Measurements from ENCODE around the gene DNAJC10. TPM values are rescaled to one million over a fixed set of nuclear protein-coding genes. Genes with fewer than 3 reads are reported as not detected.

DNAJC10 gene
- total RNA-seq, 1 donor from 2014 or later: 174 TPM

GRCh38 chr2:182818925-182819324 is 102.9 kb downstream of the DNAJC10 start:
- no peak overlapping the region for H3K9ac ChIP-seq
- no peak overlapping the region for H3K4me3 Mint-ChIP-seq
- peak overlapping the region; percentile 62 for H3K27ac Mint-ChIP-seq
- no peaks in the 10 kb centered on the region for H3K27me3 ChIP-seq
- H3K27ac ChIP-seq: peak overlapping the region; percentile 96
- no peaks in the 10 kb centered on the region for H3K9me3 Mint-ChIP-seq
- DNase-seq (ENCODE audit: low spot score): peak; percentile 89
- H3K4me3 ChIP-seq: peak overlapping the region; percentile 33
- no peaks in the 10 kb centered on the region for H3K36me3 ChIP-seq
- peaks cover 8% of the 10 kb centered on the region for H3K27me3 Mint-ChIP-seq (ENCODE audit: insufficient read depth, low read depth)
- no peaks in the 10 kb centered on the region for H3K9me3 ChIP-seq (ENCODE audit: low read depth)
- peaks cover 30% of the 10 kb centered on the region for H3K4me1 Mint-ChIP-seq
- TF ChIP-seq EZH2phosphoT487 (IDR thresholded peaks at IDR 0.05): peak; percentile 59
- TF ChIP-seq, protein P1, sequence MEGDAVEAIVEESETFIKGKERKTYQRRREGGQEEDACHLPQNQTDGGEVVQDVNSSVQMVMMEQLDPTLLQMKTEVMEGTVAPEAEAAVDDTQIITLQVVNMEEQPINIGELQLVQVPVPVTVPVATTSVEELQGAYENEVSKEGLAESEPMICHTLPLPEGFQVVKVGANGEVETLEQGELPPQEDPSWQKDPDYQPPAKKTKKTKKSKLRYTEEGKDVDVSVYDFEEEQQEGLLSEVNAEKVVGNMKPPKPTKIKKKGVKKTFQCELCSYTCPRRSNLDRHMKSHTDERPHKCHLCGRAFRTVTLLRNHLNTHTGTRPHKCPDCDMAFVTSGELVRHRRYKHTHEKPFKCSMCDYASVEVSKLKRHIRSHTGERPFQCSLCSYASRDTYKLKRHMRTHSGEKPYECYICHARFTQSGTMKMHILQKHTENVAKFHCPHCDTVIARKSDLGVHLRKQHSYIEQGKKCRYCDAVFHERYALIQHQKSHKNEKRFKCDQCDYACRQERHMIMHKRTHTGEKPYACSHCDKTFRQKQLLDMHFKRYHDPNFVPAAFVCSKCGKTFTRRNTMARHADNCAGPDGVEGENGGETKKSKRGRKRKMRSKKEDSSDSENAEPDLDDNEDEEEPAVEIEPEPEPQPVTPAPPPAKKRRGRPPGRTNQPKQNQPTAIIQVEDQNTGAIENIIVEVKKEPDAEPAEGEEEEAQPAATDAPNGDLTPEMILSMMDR (IDR thresholded peaks at IDR 0.05): no peak
- H3K4me1 ChIP-seq: peaks cover 39% of the 10 kb centered on the region
- H4K20me1 ChIP-seq (ENCODE audit: low read depth): no peaks in the 10 kb centered on the region
- no peak overlapping the region for H2AFZ ChIP-seq (replicated peaks)
- H3F3A ChIP-seq (ENCODE audit: low read depth): peaks cover 34% of the 10 kb centered on the region
- peak overlapping the region; percentile 75 for H3K4me2 ChIP-seq
- no peaks in the 10 kb centered on the region for H3K79me2 ChIP-seq (ENCODE audit: low read depth)
- no peaks in the 10 kb centered on the region for H3K36me3 Mint-ChIP-seq

DNA sequence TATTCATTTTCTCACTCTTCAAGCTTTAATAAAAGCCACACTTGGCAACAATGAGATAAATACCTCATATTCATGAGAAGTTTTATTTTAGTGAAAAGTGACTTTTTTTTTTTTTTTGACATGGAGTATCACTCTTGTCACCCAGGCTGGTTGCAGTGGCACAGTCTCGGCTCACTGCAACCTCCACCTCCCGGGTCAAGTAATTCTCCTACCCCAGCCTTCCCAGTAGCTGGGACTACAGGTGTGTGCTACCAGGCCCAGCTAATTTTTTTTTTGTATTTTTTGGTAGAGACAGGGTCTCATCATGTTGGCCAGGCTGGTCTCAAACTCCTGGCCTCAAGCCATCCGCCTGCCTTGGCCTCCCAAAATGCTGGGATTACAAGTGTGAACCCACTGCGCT is 103.4 kb downstream of the DNAJC10 start:
- TF ChIP-seq, protein P1 (IDR thresholded peaks at IDR 0.05): no peak
- TF ChIP-seq EZH2phosphoT487 (IDR thresholded peaks at IDR 0.05) (no peak), EZH2 (IDR thresholded peaks at IDR 0.05) (no peak)
- peaks cover 34% of the 10 kb centered on the region for H3F3A ChIP-seq (ENCODE audit: low read depth)
- no peaks in the 10 kb centered on the region for H4K20me1 ChIP-seq (ENCODE audit: low read depth)
- Mint-ChIP-seq H3K27ac (no peak overlapping the region), H3K9me3 (no peaks in the 10 kb centered on the region), H3K36me3 (no peaks in the 10 kb centered on the region), H3K4me3 (no peak overlapping the region), H3K4me1 (peaks cover 30% of the 10 kb centered on the region), H3K27me3 (ENCODE audit: insufficient read depth, low read depth) (peaks cover 8% of the 10 kb centered on the region)
- no peak overlapping the region for H2AFZ ChIP-seq (replicated peaks)
- DNase-seq (ENCODE audit: low spot score): no peak
- H3K9me3 ChIP-seq (ENCODE audit: low read depth): no peaks in the 10 kb centered on the region
- peak overlapping the region; percentile 75 for H3K4me2 ChIP-seq
- no peaks in the 10 kb centered on the region for H3K36me3 ChIP-seq
- H3K4me3 ChIP-seq: peak overlapping the region; percentile 33
- no peaks in the 10 kb centered on the region for H3K27me3 ChIP-seq
- H3K27ac ChIP-seq: peak overlapping the region; percentile 96
- H3K9ac ChIP-seq: no peak overlapping the region
- H3K79me2 ChIP-seq (ENCODE audit: low read depth): no peaks in the 10 kb centered on the region
- peaks cover 42% of the 10 kb centered on the region for H3K4me1 ChIP-seq

DNA sequence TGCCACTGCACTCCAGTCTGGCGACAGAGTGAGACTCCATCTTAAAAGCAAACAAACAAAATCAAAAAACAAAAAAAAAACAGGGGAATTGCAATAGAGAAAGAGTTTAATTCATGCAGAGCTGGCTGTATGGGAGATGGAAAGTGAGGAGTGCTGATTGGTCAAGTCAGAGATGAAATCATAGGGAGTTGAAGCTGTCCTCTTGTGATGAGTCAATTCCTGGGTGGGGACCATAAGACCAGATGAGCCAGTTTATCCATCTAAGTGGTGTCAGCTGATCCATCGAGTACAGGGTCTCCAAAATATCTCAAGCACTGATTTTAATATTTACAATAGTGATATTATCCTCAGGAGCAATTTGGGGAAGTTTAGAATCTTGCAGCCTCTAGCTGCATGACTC is 105.1 kb downstream of the DNAJC10 start:
- H3K79me2 ChIP-seq (ENCODE audit: low read depth): no peaks in the 10 kb centered on the region
- peaks cover 57% of the 10 kb centered on the region for H3K4me1 ChIP-seq
- Mint-ChIP-seq H3K27me3 (ENCODE audit: insufficient read depth, low read depth) (peaks cover 4% of the 10 kb centered on the region), H3K4me3 (no peak overlapping the region), H3K4me1 (peaks cover 36% of the 10 kb centered on the region), H3K36me3 (no peaks in the 10 kb centered on the region), H3K9me3 (no peaks in the 10 kb centered on the region), H3K27ac (no peak overlapping the region)
- H3K27ac ChIP-seq: no peak overlapping the region
- H3F3A ChIP-seq (ENCODE audit: low read depth): peaks cover 34% of the 10 kb centered on the region
- H3K36me3 ChIP-seq: no peaks in the 10 kb centered on the region
- no peak for DNase-seq (ENCODE audit: low spot score)
- no peaks in the 10 kb centered on the region for H4K20me1 ChIP-seq (ENCODE audit: low read depth)
- TF ChIP-seq, protein P1 (IDR thresholded peaks at IDR 0.05): no peak
- H3K9me3 ChIP-seq (ENCODE audit: low read depth): no peaks in the 10 kb centered on the region
- no peak overlapping the region for H2AFZ ChIP-seq (replicated peaks)
- H3K4me3 ChIP-seq: no peak overlapping the region
- no peak overlapping the region for H3K4me2 ChIP-seq
- no peaks in the 10 kb centered on the region for H3K27me3 ChIP-seq
- H3K9ac ChIP-seq: no peak overlapping the region

Data from neural progenitor cell (in vitro differentiated cells).